ENCODE data around the gene CRNN.

GRCh38 chr1:152397474-152397873 lies 16.6 kb downstream of the CRNN start:
- TF ChIP-seq CTCF (IDR thresholded peaks at IDR 0.05) (no peak), POLR2AphosphoS5 (IDR thresholded peaks at IDR 0.05) (no peak), POLR2A (IDR thresholded peaks at IDR 0.05) (no peak), EP300 (IDR thresholded peaks at IDR 0.05) (no peak)

Measured in gastroesophageal sphincter (tissue), 3 donors.